ENCODE results near the gene EPN1.

DNA sequence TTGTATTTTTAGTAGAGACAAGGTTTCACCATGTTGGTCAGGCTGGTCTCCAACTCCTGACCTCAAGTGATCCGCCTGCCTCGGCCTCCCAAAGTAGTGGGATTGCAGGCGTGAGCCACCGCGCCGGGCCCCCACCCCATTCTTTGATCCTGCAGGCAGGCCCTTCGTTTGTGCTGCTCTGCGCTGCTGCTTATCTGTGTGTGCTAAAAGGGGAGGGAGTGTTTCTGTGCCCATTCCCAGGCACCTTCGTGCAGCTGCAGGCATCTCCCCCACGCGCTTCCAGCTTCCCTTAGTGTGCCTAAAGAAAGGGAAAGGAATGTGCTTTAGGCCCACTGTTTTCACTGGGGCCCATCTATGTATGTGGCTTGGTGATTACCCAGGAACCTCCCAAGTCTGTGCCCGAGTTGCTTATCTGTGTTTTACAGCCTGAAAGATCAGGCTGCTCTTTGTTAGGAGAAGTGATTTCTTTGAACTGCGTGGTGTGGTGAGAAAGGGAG, 27.2 kb downstream of the EPN1 start:
- TF ChIP-seq KAT7 (CRISPR knock-in tag; IDR thresholded peaks at IDR 0.05; ENCODE audit: borderline replicate concordance) (no peak), ZBTB8A (CRISPR knock-in tag; IDR thresholded peaks at IDR 0.05; ENCODE audit: borderline replicate concordance, low read depth) (no peak), ZNF607 (CRISPR knock-in tag; IDR thresholded peaks at IDR 0.05; ENCODE audit: borderline replicate concordance) (no peak), ZNF460 (CRISPR knock-in tag; IDR thresholded peaks at IDR 0.05; ENCODE audit: borderline replicate concordance) (no peak), ZNF510 (CRISPR knock-in tag; IDR thresholded peaks at IDR 0.05; ENCODE audit: low read depth) (no peak), NFATC3 (CRISPR knock-in tag; IDR thresholded peaks at IDR 0.05) (no peak)
- TF ChIP-seq, protein P1, sequence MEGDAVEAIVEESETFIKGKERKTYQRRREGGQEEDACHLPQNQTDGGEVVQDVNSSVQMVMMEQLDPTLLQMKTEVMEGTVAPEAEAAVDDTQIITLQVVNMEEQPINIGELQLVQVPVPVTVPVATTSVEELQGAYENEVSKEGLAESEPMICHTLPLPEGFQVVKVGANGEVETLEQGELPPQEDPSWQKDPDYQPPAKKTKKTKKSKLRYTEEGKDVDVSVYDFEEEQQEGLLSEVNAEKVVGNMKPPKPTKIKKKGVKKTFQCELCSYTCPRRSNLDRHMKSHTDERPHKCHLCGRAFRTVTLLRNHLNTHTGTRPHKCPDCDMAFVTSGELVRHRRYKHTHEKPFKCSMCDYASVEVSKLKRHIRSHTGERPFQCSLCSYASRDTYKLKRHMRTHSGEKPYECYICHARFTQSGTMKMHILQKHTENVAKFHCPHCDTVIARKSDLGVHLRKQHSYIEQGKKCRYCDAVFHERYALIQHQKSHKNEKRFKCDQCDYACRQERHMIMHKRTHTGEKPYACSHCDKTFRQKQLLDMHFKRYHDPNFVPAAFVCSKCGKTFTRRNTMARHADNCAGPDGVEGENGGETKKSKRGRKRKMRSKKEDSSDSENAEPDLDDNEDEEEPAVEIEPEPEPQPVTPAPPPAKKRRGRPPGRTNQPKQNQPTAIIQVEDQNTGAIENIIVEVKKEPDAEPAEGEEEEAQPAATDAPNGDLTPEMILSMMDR (CRISPR knock-in tag; IDR thresholded peaks at IDR 0.05): no peak
- TF ChIP-seq, protein P2, sequence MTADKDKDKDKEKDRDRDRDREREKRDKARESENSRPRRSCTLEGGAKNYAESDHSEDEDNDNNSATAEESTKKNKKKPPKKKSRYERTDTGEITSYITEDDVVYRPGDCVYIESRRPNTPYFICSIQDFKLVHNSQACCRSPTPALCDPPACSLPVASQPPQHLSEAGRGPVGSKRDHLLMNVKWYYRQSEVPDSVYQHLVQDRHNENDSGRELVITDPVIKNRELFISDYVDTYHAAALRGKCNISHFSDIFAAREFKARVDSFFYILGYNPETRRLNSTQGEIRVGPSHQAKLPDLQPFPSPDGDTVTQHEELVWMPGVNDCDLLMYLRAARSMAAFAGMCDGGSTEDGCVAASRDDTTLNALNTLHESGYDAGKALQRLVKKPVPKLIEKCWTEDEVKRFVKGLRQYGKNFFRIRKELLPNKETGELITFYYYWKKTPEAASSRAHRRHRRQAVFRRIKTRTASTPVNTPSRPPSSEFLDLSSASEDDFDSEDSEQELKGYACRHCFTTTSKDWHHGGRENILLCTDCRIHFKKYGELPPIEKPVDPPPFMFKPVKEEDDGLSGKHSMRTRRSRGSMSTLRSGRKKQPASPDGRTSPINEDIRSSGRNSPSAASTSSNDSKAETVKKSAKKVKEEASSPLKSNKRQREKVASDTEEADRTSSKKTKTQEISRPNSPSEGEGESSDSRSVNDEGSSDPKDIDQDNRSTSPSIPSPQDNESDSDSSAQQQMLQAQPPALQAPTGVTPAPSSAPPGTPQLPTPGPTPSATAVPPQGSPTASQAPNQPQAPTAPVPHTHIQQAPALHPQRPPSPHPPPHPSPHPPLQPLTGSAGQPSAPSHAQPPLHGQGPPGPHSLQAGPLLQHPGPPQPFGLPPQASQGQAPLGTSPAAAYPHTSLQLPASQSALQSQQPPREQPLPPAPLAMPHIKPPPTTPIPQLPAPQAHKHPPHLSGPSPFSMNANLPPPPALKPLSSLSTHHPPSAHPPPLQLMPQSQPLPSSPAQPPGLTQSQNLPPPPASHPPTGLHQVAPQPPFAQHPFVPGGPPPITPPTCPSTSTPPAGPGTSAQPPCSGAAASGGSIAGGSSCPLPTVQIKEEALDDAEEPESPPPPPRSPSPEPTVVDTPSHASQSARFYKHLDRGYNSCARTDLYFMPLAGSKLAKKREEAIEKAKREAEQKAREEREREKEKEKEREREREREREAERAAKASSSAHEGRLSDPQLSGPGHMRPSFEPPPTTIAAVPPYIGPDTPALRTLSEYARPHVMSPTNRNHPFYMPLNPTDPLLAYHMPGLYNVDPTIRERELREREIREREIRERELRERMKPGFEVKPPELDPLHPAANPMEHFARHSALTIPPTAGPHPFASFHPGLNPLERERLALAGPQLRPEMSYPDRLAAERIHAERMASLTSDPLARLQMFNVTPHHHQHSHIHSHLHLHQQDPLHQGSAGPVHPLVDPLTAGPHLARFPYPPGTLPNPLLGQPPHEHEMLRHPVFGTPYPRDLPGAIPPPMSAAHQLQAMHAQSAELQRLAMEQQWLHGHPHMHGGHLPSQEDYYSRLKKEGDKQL (CRISPR knock-in tag; IDR thresholded peaks at IDR 0.05; ENCODE audit: low read depth): no peak
- TF ChIP-seq, protein P3, sequence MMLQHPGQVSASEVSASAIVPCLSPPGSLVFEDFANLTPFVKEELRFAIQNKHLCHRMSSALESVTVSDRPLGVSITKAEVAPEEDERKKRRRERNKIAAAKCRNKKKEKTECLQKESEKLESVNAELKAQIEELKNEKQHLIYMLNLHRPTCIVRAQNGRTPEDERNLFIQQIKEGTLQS (CRISPR knock-in tag; IDR thresholded peaks at IDR 0.05): no peak
- TF ChIP-seq, protein P4, sequence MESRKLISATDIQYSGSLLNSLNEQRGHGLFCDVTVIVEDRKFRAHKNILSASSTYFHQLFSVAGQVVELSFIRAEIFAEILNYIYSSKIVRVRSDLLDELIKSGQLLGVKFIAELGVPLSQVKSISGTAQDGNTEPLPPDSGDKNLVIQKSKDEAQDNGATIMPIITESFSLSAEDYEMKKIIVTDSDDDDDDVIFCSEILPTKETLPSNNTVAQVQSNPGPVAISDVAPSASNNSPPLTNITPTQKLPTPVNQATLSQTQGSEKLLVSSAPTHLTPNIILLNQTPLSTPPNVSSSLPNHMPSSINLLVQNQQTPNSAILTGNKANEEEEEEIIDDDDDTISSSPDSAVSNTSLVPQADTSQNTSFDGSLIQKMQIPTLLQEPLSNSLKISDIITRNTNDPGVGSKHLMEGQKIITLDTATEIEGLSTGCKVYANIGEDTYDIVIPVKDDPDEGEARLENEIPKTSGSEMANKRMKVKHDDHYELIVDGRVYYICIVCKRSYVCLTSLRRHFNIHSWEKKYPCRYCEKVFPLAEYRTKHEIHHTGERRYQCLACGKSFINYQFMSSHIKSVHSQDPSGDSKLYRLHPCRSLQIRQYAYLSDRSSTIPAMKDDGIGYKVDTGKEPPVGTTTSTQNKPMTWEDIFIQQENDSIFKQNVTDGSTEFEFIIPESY (CRISPR knock-in tag; IDR thresholded peaks at IDR 0.05): no peak
